Measurements from ENCODE around the gene PDIA5. TPM values are rescaled to one million over a fixed set of nuclear protein-coding genes. Genes with fewer than 3 reads are reported as not detected.

Gene PDIA5
- total RNA-seq, 1 experiment from 2014 or later = 24.3 TPM

GRCh38 chr3:123072152-123072551 is 5.3 kb downstream of the PDIA5 start:
- WGBS (ENCODE audit: extremely low coverage, insufficient read length, low lambda C conversion rate) = no CpG with 5 or more reads among the region's 5 CpGs
- Histone ChIP-seq H2AK5ac (ENCODE audit: insufficient read length, low read length) (no peak overlapping the region), H3K9ac (ENCODE audit: extremely low read depth, insufficient read length, low read length) (no peak overlapping the region), H3K9me3 (ENCODE audit: control insufficient read depth, low read depth, low read length) (no peaks in the 10 kb centered on the region), H3K4ac (ENCODE audit: low read depth, low read length) (no peak overlapping the region), H2BK20ac (ENCODE audit: low read depth, low read length, poor library complexity, severe bottlenecking) (no peak overlapping the region), H3K23me2 (ENCODE audit: insufficient read length, low read depth, low read length, poor library complexity, severe bottlenecking) (peaks cover 18% of the 10 kb centered on the region), H3K79me2 (ENCODE audit: insufficient read depth, low read length) (peaks cover 26% of the 10 kb centered on the region; the same call in 1 of the 2 replicates), H2BK15ac (ENCODE audit: low read depth, low read length) (no peak overlapping the region), H3K56ac (ENCODE audit: insufficient read length, low read depth, low read length) (no peak overlapping the region), H4K20me1 (ENCODE audit: control insufficient read depth, insufficient read depth, insufficient read length) (no peaks in the 10 kb centered on the region), H4K8ac (replicated peaks; ENCODE audit: insufficient read length, low read depth, low read length) (no peak overlapping the region), H4K91ac (ENCODE audit: insufficient read length, low read depth, low read length) (no peak overlapping the region), H3T11ph (ENCODE audit: low read length) (no peak overlapping the region), H3K23ac (ENCODE audit: insufficient read length, low read depth, low read length) (no peak overlapping the region), H3K79me1 (ENCODE audit: insufficient read depth, low read depth, low read length, poor library complexity, severe bottlenecking) (peaks cover 7% of the 10 kb centered on the region), H2AFZ (ENCODE audit: low read length) (no peak overlapping the region), H3K4me1 (ENCODE audit: insufficient read depth, low read length) (peaks cover 5% of the 10 kb centered on the region; the same call in 1 of the 2 replicates), H2BK5ac (ENCODE audit: insufficient read length, low read length) (no peak overlapping the region), H4K5ac (ENCODE audit: insufficient read length, low read depth, low read length) (no peak overlapping the region), H3K27me3 (ENCODE audit: insufficient read depth, low read length) (no peaks in the 10 kb centered on the region), H3K4me2 (ENCODE audit: insufficient read depth, insufficient read length, low read length) (no peak overlapping the region), H3K27ac (ENCODE audit: insufficient read length, low read depth, low read length) (no peak overlapping the region), H2BK120ac (ENCODE audit: low read depth, low read length, poor library complexity, severe bottlenecking) (no peak overlapping the region), H3K14ac (ENCODE audit: insufficient read depth, low read length) (no peak overlapping the region), H2BK12ac (ENCODE audit: insufficient read length, low read depth, low read length) (no peak overlapping the region), H3K18ac (ENCODE audit: insufficient read length, low read depth, low read length) (no peak overlapping the region)
- Mint-ChIP-seq H3K36me3 (ENCODE audit: insufficient read depth in 1 of 3, low read depth in 3 of 3) (no peaks in the 10 kb centered on the region), H3K27me3 (ENCODE audit: low read depth) (peaks cover 5% of the 10 kb centered on the region; the same call in 1 of the 2 replicates), H3K9me3 (no peaks in the 10 kb centered on the region), H3K27ac (no peak overlapping the region), H3K4me1 (peaks cover 33 to 47% of the 10 kb centered on the region in 2 experiments), H3K4me3 (no peak overlapping the region)
- TF ChIP-seq CTCF (conservative IDR thresholded peaks at IDR 0.05) = no peak
- peak; percentile 23 for DNase-seq

All from H9 (cell line).